Activated gamma-delta T cell treated with Interleukin-2 at 50 U/mL for 16 hours (primary cell): ENCODE results near the gene PTHLH.

ENCODE experiments used
- DNase-seq: peaks from one replicate; pipeline ENCODE4 v3.0.0-alpha.2; 2020

The PTHLH gene

GRCh38 chr12:27934276-27934675 is 38.3 kb downstream of the PTHLH start:
- no peak for DNase-seq

- no peak for DNase-seq
These were observed 41.1 kb downstream of the PTHLH start for GRCh38 chr12:27931390-27931789.

- no peak for DNase-seq
These were observed 45.2 kb downstream of the PTHLH start for GRCh38 chr12:27927347-27927746.

GRCh38 chr12:27924350-27925135 is 48.0 kb downstream of the PTHLH start:
- DNase-seq, result no peak

- no peak for DNase-seq
These were observed 49.9 kb downstream of the PTHLH start for GRCh38 chr12:27922531-27923139.

GRCh38 chr12:27919671-27920235 is 52.8 kb downstream of the PTHLH start:
- DNase-seq, result no peak

GRCh38 chr12:27915536-27915935 is 57.0 kb downstream of the PTHLH start:
- DNase-seq, result no peak

- no peak for DNase-seq
These were observed 57.5 kb downstream of the PTHLH start for GRCh38 chr12:27915021-27915420.

GRCh38 chr12:27913999-27914614 is 58.4 kb downstream of the PTHLH start:
- DNase-seq, result no peak

- DNase-seq, result no peak
These were observed 61.1 kb downstream of the PTHLH start for GRCh38 chr12:27911397-27911796.
